Measurements from ENCODE around the gene PRKAR1B.

DNA sequence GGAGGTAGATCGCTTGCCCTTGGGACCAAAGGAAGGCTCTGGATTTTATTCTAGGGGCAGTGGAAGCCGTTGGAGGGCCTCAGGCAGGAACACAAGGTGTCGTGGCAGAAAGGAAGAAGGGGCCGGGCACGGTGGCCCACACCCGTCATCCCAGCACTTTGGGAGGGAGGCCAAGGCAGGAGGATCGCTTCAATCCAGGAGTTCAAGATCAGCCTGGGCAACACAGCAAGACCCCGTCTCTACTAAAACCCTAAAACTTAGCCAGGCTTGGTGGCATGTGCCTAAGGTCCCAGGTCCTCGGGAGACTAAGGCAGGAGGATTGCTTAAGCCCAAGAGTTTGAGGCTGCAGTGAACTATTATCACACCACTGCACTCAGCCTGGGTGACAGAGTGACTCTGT is 202.3 kb downstream of the PRKAR1B start:
- TF ChIP-seq, protein P1, sequence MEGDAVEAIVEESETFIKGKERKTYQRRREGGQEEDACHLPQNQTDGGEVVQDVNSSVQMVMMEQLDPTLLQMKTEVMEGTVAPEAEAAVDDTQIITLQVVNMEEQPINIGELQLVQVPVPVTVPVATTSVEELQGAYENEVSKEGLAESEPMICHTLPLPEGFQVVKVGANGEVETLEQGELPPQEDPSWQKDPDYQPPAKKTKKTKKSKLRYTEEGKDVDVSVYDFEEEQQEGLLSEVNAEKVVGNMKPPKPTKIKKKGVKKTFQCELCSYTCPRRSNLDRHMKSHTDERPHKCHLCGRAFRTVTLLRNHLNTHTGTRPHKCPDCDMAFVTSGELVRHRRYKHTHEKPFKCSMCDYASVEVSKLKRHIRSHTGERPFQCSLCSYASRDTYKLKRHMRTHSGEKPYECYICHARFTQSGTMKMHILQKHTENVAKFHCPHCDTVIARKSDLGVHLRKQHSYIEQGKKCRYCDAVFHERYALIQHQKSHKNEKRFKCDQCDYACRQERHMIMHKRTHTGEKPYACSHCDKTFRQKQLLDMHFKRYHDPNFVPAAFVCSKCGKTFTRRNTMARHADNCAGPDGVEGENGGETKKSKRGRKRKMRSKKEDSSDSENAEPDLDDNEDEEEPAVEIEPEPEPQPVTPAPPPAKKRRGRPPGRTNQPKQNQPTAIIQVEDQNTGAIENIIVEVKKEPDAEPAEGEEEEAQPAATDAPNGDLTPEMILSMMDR (conservative IDR thresholded peaks at IDR 0.05) = no peak
- TF ChIP-seq ZFX (IDR thresholded peaks at IDR 0.05) = no peak

Measured in C4-2B (cell line).